Measurements from ENCODE around the gene LRRC1. TPM values are rescaled to one million over a fixed set of nuclear protein-coding genes. Genes with fewer than 3 reads are reported as not detected.
"Not testable (repeated sequence)": the region's sequence is repeated elsewhere in the genome, so short reads cannot be mapped to it uniquely, and the experiment has no call there.

LRRC1 gene
- total RNA-seq, 2 donors from 2014 or later, result 3.8 to 4.9 TPM

DNA sequence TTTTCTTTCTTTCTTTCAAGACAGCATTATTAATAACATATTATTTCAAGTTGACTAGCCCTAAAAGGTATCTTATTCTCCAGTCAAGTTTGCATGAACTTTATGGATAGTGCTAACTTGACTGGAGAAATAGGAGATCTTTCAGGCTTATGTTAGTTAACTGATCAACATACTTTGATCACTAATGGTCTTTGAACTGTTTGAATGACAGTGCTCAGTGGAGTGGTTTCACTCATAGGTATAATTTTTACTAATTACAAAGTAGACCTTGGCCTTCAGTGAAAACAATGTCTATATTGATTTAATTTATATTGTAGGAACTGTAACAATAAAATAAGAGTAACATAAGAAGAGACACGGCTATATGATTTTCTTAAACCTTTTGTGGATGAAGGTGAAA is 8.0 kb upstream of the LRRC1 start:
- no peak for ATAC-seq
- intact Hi-C loops (cut with DNase I), result no loop called here
- DNase-seq, result no peak

- intact Hi-C loops (cut with DNase I), result loop anchor here in 1 of 2 donors (5.0 kb wide), 1 partner anchor 166 kb away; no protein-coding TSS in a partner anchor
- no peak for ATAC-seq
- DNase-seq, result no peak
Observed at GRCh38 chr6:53790886-53791285, 3.9 kb upstream of the LRRC1 start.

DNA sequence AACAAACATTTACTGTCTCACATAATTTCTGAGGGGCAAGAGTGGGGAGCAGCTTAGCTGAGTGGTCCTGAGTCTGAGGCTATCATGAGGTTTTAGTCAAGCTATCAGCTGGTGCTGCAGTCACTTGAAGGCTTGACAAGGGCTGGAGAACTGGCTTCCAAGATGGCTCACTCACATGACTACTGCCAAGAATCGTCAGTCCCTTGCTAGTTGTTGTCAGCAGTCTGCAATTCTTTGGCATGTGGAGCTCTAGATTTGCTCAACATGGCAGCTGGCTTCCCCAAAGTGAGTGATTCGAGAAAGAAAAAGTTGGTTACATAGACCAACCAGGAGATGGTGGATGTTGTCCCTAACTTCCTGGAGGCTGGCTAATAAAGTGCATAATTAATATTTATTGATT is 2.8 kb upstream of the LRRC1 start:
- no peak for ATAC-seq
- no peak for DNase-seq
- intact Hi-C loops (cut with DNase I), result loop anchor here in 1 of 2 donors (5.0 kb wide), 1 partner anchor 165 kb away; no protein-coding TSS in a partner anchor

DNA sequence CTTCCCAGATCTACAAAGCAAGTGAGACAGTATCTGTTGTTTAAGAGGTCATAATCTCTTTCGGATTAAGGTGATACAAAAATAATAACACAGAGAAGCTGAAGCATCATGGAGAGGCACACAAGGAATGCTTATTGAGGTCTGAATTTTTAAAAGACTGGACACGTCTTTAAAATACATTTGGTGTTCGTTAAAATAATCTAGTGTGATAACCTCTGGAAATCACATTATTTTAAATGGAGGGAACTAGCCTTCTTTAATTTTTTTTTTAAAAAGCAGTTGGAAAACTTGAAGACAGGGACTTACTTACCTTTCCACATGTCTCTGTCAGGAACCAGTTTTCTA is 1.9 kb upstream of the LRRC1 start:
- ATAC-seq (no peak), DNase-seq (no peak)
- intact Hi-C loops (cut with DNase I), result loop anchor here in 1 of 2 donors (5.0 kb wide), 1 partner anchor 164 kb away; no protein-coding TSS in a partner anchor

GRCh38 chr6:53793318-53794136 is 1.3 kb upstream of the LRRC1 start:
- intact Hi-C loops (cut with DNase I), result loop anchor here in 1 of 2 donors (5.0 kb wide), 1 partner anchor 164 kb away; no protein-coding TSS in a partner anchor
- ATAC-seq (peak; percentile 23 to 52), DNase-seq (peak; percentile 55)

DNA sequence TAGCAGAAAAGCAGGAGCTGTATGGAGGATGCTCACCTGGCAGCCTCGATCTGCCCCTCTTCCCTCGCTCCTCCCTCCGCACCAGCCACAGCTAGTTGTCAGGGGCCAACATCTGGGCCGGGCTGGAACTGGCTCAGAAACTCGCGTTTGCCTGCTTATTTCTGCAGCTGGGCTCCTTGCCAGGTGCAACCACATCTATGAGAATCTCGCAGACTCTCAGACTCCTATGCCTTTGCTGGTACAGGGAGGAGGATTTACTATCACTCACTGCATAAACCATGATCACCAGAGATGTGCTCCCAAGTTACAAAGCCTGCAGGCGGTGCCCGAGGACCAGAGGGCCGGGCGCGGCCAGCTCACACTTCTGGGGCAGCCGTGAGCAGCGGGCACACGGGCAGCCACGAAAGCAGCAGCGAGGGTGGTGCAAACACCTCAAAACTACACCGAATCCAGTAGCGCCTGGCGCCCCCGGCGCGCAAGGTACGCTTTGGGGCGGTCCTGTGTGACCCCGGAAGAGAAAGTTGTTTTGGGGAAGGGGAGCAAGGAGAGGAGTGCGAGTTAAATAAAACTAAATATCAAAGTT is 577 bp upstream of the LRRC1 start:
- intact Hi-C loops (cut with DNase I), result loop anchor here in 1 of 2 donors (5.0 kb wide), 1 partner anchor 163 kb away; no protein-coding TSS in a partner anchor
- DNase-seq (peak; percentile 69), ATAC-seq (peak; percentile 80 to 81)

- peak in 1 of 2 donors; percentile 35 for ATAC-seq
- DNase-seq, result no peak
- intact Hi-C loops (cut with DNase I), result no loop called here
Observed at GRCh38 chr6:53795340-53795701, 516 bp downstream of the LRRC1 start.

GRCh38 chr6:53795702-53796450 is 1.1 kb downstream of the LRRC1 start:
- intact Hi-C loops (cut with DNase I), result no loop called here
- ATAC-seq (peak; percentile 23 to 25), DNase-seq (peak; percentile 50)

GRCh38 chr6:53796451-53796780 is 1.6 kb downstream of the LRRC1 start:
- intact Hi-C loops (cut with DNase I), result no loop called here
- DNase-seq (no peak), ATAC-seq (no peak)

DNA sequence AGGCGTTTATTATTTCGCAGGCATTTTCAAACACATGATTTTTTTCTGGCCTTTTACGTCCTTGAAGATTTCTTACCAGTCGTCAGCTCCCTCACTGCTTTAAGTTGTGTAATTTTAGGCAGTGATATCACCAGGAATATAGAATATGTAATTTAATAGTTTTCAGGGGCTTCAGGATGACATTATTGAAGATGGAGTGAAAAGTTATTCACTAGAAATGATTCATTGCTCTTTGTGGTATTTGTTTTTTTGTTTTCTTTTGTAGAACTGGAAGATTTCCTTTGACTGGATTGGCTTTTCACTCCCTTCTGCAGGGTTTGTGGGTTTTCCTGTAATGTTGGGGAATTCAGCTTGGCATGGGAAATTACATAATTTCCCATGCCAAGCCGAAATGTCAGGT is 2.0 kb downstream of the LRRC1 start:
- ATAC-seq, result no peak
- intact Hi-C loops (cut with DNase I), result no loop called here
- no peak for DNase-seq

DNA sequence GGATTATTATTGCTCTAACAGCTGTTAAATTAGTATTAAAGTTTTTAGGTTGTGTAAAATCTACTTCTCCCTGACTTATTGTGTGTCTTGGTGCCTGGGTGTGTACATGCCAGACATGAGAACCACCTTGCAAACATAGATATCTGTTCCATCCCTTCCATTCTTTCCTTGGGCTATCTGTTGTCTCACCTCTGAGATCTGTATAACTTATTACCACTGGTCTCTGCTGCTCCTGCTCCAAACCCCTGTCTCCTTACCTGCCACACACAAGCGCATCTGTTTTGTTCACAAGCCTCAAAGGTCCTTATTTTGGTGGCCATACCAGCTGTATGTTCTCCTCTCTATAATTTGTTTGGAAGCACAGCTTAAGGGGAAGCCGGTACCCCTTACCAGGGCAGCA is 2.5 kb downstream of the LRRC1 start:
- intact Hi-C loops (cut with DNase I), result no loop called here
- ATAC-seq, result no peak

DNA sequence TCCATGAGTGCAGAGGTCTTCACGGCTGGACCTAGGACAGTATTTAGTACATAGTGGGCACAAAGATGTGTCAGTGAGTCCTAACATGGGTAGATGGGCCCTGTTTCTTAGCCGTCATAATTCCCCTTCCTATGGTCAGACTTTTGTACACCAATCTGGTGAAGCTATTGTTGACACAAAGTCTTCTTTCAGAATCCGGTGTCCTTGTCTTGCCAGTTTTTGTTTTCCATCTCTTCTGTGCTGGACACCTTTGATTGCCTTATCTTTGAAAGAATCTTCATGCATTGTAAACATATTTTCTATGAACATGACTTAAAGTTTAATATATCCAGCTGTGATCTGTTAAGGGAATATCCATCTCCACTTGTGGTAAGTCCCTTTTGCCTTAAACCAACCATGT is 4.5 kb downstream of the LRRC1 start:
- DNase-seq, result no peak
- ATAC-seq, result no peak
- intact Hi-C loops (cut with DNase I), result no loop called here

More for the DNA sequence above, 2.5 kb downstream of the LRRC1 start:
- no peak for DNase-seq

- ATAC-seq (no peak), DNase-seq (no peak)
- intact Hi-C loops (cut with DNase I), result no loop called here
Observed at GRCh38 chr6:53801022-53801421, 6.2 kb downstream of the LRRC1 start.

- ATAC-seq, result no peak
- no peak for DNase-seq
- intact Hi-C loops (cut with DNase I), result no loop called here
Observed at GRCh38 chr6:53802582-53802981, 7.8 kb downstream of the LRRC1 start.

GRCh38 chr6:53803081-53803860 is 8.5 kb downstream of the LRRC1 start:
- intact Hi-C loops (cut with DNase I), result no loop called here
- DNase-seq (no peak), ATAC-seq (no peak)

DNA sequence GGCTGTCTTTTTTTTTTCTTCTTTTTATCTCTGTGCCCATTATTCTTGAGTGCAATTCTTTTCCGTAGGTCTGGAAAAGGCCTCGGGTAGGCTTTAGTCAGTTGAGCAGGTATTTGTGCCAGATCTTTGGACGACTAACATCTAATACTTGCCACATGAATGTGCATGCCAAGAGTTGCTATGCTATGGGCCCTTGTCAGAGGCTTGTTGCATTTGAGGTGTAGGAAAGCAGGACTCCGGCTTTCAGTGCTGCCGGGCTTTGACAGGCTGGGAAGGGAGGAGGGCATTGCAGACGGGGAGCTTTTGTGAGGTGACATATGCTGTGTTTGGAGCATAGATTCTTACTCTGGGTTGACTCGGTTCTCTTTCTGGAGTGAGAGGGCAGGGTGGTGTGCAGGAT is 10.2 kb downstream of the LRRC1 start:
- intact Hi-C loops (cut with DNase I), result no loop called here
- DNase-seq (no peak), ATAC-seq (no peak)

DNA sequence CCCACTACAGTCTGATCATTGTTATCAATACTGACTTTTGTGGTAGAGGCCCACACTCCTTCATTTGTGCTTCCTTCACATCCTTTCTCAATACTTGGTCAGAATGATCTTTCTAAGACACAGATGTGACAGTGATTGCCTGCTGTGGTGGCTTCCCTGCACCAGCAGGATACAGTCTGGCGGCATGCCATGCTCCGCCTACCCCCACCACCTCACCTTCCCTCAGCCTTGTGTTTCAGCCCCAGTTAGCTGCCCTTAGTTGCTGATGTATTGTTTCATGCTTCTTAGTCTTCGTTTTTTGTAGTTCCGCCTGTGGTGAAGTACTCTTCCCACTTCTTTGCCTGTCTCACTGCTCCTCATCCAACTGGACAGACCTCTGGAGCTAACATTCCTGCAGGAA is 10.9 kb downstream of the LRRC1 start:
- intact Hi-C loops (cut with DNase I), result no loop called here
- no peak for DNase-seq
- ATAC-seq, result no peak

DNA sequence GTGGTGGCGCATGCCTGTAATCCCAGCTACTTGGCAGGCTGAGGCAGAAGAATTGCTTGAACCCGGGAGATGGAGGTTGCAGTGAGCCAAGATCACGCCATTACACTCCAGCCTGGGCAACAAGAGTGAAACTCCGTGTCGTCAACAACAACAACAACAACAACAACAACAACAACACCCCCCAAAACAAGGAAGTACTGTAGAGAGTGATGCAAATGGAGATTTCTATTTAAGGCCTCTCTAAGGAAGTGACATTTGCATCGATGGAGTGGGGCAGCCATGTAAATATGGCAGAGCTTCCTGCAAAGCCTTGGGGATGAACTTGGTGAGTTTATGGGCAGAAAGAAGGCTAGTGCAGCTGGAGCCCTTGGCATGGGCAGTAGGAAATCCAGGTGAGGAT is 12.8 kb downstream of the LRRC1 start:
- ATAC-seq; DNase-seq; intact Hi-C loops (cut with DNase I): not testable (repeated sequence)

DNA sequence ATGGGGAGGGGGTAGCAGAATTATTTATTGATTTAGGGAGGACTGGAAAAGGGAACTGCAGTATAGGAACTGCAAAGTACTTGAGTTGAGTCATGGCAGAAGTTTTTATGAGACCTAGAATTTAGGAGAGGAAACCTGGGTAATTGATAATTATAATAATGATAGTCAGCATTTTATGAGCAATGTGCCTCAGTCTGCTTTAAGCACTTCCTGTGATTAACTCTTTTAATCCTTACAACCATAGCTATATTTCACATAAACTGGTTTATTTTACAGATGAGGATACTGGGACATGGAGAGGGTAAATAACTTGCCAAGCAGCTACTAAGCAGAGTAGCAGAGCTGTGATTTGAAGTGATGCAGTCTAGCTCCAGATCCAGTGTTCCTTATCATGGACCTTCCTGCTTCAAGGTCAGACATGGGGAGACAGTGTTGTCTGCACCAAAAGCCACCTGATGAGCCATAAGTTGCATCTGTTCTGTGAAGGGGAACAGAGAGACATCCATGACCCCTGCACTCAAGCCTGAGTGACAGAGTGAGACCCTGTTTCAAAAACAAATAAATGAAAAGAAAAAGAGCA is 13.6 kb downstream of the LRRC1 start:
- ATAC-seq (peak in 1 of 2 donors; percentile 70), DNase-seq (no peak)
- intact Hi-C loops (cut with DNase I), result no loop called here
